K562 (cell line): ENCODE measurements around the gene ZNF891. TPM values are rescaled to one million over a fixed set of nuclear protein-coding genes. Genes with fewer than 3 reads are reported as not detected.
A peak's percentile ranks its signal among the peaks of the same experiment; 100 is the strongest.

ENCODE experiments used
- FOXK1 ChIP-seq: sonication (generic); formaldehyde crosslinking; IDR thresholded peaks from 2 replicates; pipeline ENCODE4 v1.8.0; 2022; ENCODE audit warnings: missing genetic modification reagents, mild to moderate bottlenecking, borderline replicate concordance
- MCM7 ChIP-seq, 2 experiments: fragments of 450-650 bp; IDR thresholded peaks; 2 replicates each; pipeline ENCODE4 v1.6.1; 2016 to 2018
- MEF2D ChIP-seq: conservative IDR thresholded peaks from 2 replicates; pipeline ENCODE4 v1.6.1; 2016; ENCODE audit warnings: low read depth, missing genetic modification characterization, missing compliant biosample characterization
- MLX ChIP-seq, 2 experiments: fragments of 450-650 bp in 1 of 2; sonication (generic) in 1 of 2; formaldehyde crosslinking; conservative IDR thresholded peaks; 2 replicates each; pipeline versions ENCODE4 v1.4.0 to v1.8.1; 2020 to 2022; ENCODE audit warnings: mild to moderate bottlenecking in 1 of 2, missing genetic modification reagents in 1 of 2
- SLC30A9 ChIP-seq: fragments of 250-450 bp; sonication (Bioruptor Pico); IDR thresholded peaks from 2 replicates; pipeline ENCODE4 v1.8.0; 2022; ENCODE audit warnings: mild to moderate bottlenecking, moderate library complexity
- SMARCA5 ChIP-seq: fragments of 450-650 bp; IDR thresholded peaks from 2 replicates; pipeline ENCODE4 v1.6.1; 2016
- SOX6 ChIP-seq: fragments of 450-650 bp; IDR thresholded peaks from 2 replicates; pipeline ENCODE4 v1.6.1; 2014; ENCODE audit warnings: mild to moderate bottlenecking
- ZBTB5 ChIP-seq: fragments of 450-650 bp; IDR thresholded peaks from 2 replicates; pipeline ENCODE4 v1.6.1; 2017; ENCODE audit warnings: antibody characterized with exemption
- ZEB2 ChIP-seq: fragments of 450-650 bp; IDR thresholded peaks from 2 replicates; pipeline ENCODE4 v1.6.1; 2016
- ZFP91 ChIP-seq: sonication (generic); formaldehyde crosslinking; IDR thresholded peaks from 2 replicates; pipeline ENCODE4 v1.8.0; 2022; ENCODE audit warnings: mild to moderate bottlenecking, missing genetic modification reagents
- ZNF444 ChIP-seq: fragments of 250-450 bp; sonication (Bioruptor Pico); IDR thresholded peaks from 2 replicates; pipeline ENCODE4 v1.4.0; 2020; ENCODE audit warnings: mild to moderate bottlenecking, moderate library complexity
- ZNF778 ChIP-seq: fragments of 450-650 bp; formaldehyde crosslinking; IDR thresholded peaks from 2 replicates; pipeline ENCODE4 v1.4.0; 2020; ENCODE audit warnings: mild to moderate bottlenecking, moderate library complexity
- ZZZ3 ChIP-seq: fragments of 450-650 bp; IDR thresholded peaks from 2 replicates; pipeline ENCODE4 v1.6.1; 2016; ENCODE audit warnings: antibody characterized with exemption, mild to moderate bottlenecking, moderate library complexity
- polyA plus RNA-seq, 8 experiments: library from polyadenylated mRNA; depleted of rRNA in 4 of 8; stranded (reverse) in 5 of 8; unstranded in 3 of 8; fragments of >200 nt; fragmentation: Nextera tagmentation in 2 of 8; fragmentation: Illumina TruSeq in 1 of 8; extraction: Ambion mirVana in 2 of 8; extraction: Trizol in 1 of 8; gene quantifications; 2 replicates each; pipeline versions ENCODE4 v1.2.1 to v1.2.3, GENCODE V29; 2011 to 2014; ENCODE audit warnings: inconsistent platforms in 1 of 8, missing spikeins in 1 of 8
- total RNA-seq, 7 experiments: library from RNA; depleted of rRNA in 6 of 7; stranded (reverse); fragments of >200 nt in 6 of 7; fragmentation: Illumina TruSeq in 2 of 7; extraction: Trizol in 2 of 7; gene quantifications; 2 replicates each; pipeline versions ENCODE4 v1.2.1 to v1.2.3, GENCODE V29; 2011 to 2021; ENCODE audit warnings: low replicate concordance in 1 of 7
- TF ChIP-seq, protein P1 (sequence below): sonication (generic); formaldehyde crosslinking; IDR thresholded peaks from 2 replicates; pipeline ENCODE4 v1.8.1; 2023; ENCODE audit warnings: mild to moderate bottlenecking, missing genetic modification reagents, moderate library complexity
- TF ChIP-seq, protein P2 (sequence below): IDR thresholded peaks from 2 replicates; pipeline ENCODE4 v1.6.1; 2011; ENCODE audit warnings: borderline replicate concordance, low read depth, mild to moderate bottlenecking, moderate library complexity, low read length; ENCODE audit not compliant: insufficient read depth, poor library complexity, severe bottlenecking
- TF ChIP-seq, protein P3 (sequence below): sonication (generic); formaldehyde crosslinking; IDR thresholded peaks from 2 replicates; pipeline ENCODE4 v1.8.1; 2022; ENCODE audit warnings: missing genetic modification reagents
- TF ChIP-seq, protein P4 (sequence below): sonication (generic); formaldehyde crosslinking; IDR thresholded peaks from 2 replicates; pipeline ENCODE4 v1.8.0; 2022; ENCODE audit warnings: mild to moderate bottlenecking, low read depth, missing genetic modification reagents

The ZNF891 gene
- total and polyA plus RNA-seq, 9 of the 15 experiments (the other 6 are each of a cell fraction or from before 2014, with no cell fraction given): 0.41 to 2.0 (median 1.3) TPM

GRCh38 chr12:133130038-133130807 is at the start of gene ZNF891, which contains the start of gene ZNF10 (continued):
- TF ChIP-seq, protein P1, sequence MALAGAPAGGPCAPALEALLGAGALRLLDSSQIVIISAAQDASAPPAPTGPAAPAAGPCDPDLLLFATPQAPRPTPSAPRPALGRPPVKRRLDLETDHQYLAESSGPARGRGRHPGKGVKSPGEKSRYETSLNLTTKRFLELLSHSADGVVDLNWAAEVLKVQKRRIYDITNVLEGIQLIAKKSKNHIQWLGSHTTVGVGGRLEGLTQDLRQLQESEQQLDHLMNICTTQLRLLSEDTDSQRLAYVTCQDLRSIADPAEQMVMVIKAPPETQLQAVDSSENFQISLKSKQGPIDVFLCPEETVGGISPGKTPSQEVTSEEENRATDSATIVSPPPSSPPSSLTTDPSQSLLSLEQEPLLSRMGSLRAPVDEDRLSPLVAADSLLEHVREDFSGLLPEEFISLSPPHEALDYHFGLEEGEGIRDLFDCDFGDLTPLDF (CRISPR knock-in tag): no peak
- no peak for TF ChIP-seq FOXK1 (CRISPR knock-in tag)
- 0 out of 2 replicates have a peak, but pooled peaks have one; percentile 15 for TF ChIP-seq SMARCA5
- no peak for TF ChIP-seq ZZZ3
- TF ChIP-seq ZNF778 (CRISPR knock-in tag): no peak
- no peak for TF ChIP-seq MEF2D (tag)
- TF ChIP-seq, protein P2, sequence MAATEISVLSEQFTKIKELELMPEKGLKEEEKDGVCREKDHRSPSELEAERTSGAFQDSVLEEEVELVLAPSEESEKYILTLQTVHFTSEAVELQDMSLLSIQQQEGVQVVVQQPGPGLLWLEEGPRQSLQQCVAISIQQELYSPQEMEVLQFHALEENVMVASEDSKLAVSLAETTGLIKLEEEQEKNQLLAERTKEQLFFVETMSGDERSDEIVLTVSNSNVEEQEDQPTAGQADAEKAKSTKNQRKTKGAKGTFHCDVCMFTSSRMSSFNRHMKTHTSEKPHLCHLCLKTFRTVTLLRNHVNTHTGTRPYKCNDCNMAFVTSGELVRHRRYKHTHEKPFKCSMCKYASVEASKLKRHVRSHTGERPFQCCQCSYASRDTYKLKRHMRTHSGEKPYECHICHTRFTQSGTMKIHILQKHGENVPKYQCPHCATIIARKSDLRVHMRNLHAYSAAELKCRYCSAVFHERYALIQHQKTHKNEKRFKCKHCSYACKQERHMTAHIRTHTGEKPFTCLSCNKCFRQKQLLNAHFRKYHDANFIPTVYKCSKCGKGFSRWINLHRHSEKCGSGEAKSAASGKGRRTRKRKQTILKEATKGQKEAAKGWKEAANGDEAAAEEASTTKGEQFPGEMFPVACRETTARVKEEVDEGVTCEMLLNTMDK: no peak
- TF ChIP-seq ZEB2: peak; percentile 61; the same call in 1 of the 2 replicates
- TF ChIP-seq ZBTB5: no peak
- TF ChIP-seq, protein P3, sequence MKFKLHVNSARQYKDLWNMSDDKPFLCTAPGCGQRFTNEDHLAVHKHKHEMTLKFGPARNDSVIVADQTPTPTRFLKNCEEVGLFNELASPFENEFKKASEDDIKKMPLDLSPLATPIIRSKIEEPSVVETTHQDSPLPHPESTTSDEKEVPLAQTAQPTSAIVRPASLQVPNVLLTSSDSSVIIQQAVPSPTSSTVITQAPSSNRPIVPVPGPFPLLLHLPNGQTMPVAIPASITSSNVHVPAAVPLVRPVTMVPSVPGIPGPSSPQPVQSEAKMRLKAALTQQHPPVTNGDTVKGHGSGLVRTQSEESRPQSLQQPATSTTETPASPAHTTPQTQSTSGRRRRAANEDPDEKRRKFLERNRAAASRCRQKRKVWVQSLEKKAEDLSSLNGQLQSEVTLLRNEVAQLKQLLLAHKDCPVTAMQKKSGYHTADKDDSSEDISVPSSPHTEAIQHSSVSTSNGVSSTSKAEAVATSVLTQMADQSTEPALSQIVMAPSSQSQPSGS (CRISPR knock-in tag): peak; percentile 84
- TF ChIP-seq, protein P4, sequence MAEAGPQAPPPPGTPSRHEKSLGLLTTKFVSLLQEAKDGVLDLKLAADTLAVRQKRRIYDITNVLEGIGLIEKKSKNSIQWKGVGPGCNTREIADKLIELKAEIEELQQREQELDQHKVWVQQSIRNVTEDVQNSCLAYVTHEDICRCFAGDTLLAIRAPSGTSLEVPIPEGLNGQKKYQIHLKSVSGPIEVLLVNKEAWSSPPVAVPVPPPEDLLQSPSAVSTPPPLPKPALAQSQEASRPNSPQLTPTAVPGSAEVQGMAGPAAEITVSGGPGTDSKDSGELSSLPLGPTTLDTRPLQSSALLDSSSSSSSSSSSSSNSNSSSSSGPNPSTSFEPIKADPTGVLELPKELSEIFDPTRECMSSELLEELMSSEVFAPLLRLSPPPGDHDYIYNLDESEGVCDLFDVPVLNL (CRISPR knock-in tag): no peak
- no peak for TF ChIP-seq ZNF444 (CRISPR knock-in tag)
- TF ChIP-seq MCM7 (IDR thresholded peaks at IDR 0.05): no peak
- TF ChIP-seq SOX6: peak; percentile 49; the same call in 1 of the 2 replicates
- TF ChIP-seq ZFP91: no peak
- TF ChIP-seq SLC30A9 (CRISPR knock-in tag): no peak
- no peak for TF ChIP-seq MLX (CRISPR knock-in tag; conservative IDR thresholded peaks at IDR 0.05)
